Mucosa of descending colon (tissue), 3 donors: ENCODE data around the gene CCDC88C. TPM values are rescaled to one million over a fixed set of nuclear protein-coding genes. Genes with fewer than 3 reads are reported as not detected.

Experiments used
- ATAC-seq: fragments of 200-7000 bp; cut with Tn5 transposase; one replicate; pipeline ENCODE4 v1.9.1; 2020; ENCODE audit warnings: mild to moderate bottlenecking, moderate library complexity
- DNase-seq, 3 donors: peaks; one replicate each; pipeline ENCODE4 v3.0.0-alpha.2; 2020
- H3K36me3 ChIP-seq: fragments of 200-600 bp; one replicate; pipeline ENCODE4 v1.8.0; 2021; ENCODE audit warnings: low read depth, mild to moderate bottlenecking
- H3K4me1 ChIP-seq: fragments of 200-600 bp; one replicate; pipeline ENCODE4 v1.8.0; 2021; ENCODE audit warnings: low read depth, mild to moderate bottlenecking
- H3K4me3 ChIP-seq: fragments of 200-600 bp; one replicate; pipeline ENCODE4 v1.8.0; 2021; ENCODE audit warnings: mild to moderate bottlenecking
- H3K9me3 ChIP-seq: fragments of 200-600 bp; one replicate; pipeline ENCODE4 v1.8.0; 2021; ENCODE audit warnings: mild to moderate bottlenecking
- intact Hi-C, 2 donors: fragments of 100-400 bp; cut with DNase I in 1 of 2; cut with micrococcal nuclease in 1 of 2; formaldehyde crosslinking; loops; one replicate each; pipeline versions ENCODE4 v1.11.0 to v1.11.1; 2022; cut with DNase I, micrococcal nuclease
- total RNA-seq, 3 donors: library from RNA; stranded (reverse); fragmentation: NEBNext Ultra II Directional in 2 of 3; extraction: Animal tissue kit (Norgen Biotek cat#: 25700) in 2 of 3; gene quantifications; one replicate each; pipeline versions ENCODE4 v1.2.1 to v1.2.4, GENCODE V29; 2021 to 2023
- TF ChIP-seq, protein P1 (sequence below): fragments of 200-600 bp; IDR thresholded peaks from one replicate; pipeline ENCODE4 v1.8.0; 2022; ENCODE audit warnings: antibody characterized with exemption, mild to moderate bottlenecking
- donor health status: DM: no; HTN: no; CAD: no; lungs with moderate emphysema.
- donor health status: DM: no; HTN: no; CAD: no.
- donor health status: DM: no; HTN: yes; CAD: no.

CCDC88C gene
- total RNA-seq, 3 donors from 2014 or later = 30.1 to 62.1 (median 56.6) TPM

GRCh38 chr14:91308337-91308736, 109.3 kb downstream of the CCDC88C start:
- no peak for ATAC-seq
- H3K9me3 ChIP-seq = no peaks in the 10 kb centered on the region
- H3K4me3 ChIP-seq = no peak overlapping the region
- TF ChIP-seq, protein P1, sequence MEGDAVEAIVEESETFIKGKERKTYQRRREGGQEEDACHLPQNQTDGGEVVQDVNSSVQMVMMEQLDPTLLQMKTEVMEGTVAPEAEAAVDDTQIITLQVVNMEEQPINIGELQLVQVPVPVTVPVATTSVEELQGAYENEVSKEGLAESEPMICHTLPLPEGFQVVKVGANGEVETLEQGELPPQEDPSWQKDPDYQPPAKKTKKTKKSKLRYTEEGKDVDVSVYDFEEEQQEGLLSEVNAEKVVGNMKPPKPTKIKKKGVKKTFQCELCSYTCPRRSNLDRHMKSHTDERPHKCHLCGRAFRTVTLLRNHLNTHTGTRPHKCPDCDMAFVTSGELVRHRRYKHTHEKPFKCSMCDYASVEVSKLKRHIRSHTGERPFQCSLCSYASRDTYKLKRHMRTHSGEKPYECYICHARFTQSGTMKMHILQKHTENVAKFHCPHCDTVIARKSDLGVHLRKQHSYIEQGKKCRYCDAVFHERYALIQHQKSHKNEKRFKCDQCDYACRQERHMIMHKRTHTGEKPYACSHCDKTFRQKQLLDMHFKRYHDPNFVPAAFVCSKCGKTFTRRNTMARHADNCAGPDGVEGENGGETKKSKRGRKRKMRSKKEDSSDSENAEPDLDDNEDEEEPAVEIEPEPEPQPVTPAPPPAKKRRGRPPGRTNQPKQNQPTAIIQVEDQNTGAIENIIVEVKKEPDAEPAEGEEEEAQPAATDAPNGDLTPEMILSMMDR = no peak
- DNase-seq = no peak
- peaks cover 6% of the 10 kb centered on the region for H3K4me1 ChIP-seq
- intact Hi-C loops = no loop called here
- H3K36me3 ChIP-seq = no peaks in the 10 kb centered on the region

- no peak overlapping the region for H3K4me3 ChIP-seq
- peaks cover 6% of the 10 kb centered on the region for H3K4me1 ChIP-seq
- intact Hi-C loops = no loop called here
- H3K36me3 ChIP-seq = no peaks in the 10 kb centered on the region
- no peak for DNase-seq
- no peaks in the 10 kb centered on the region for H3K9me3 ChIP-seq
- TF ChIP-seq, protein P1 = no peak
- no peak for ATAC-seq
Measured at GRCh38 chr14:91307652-91308051, 110.0 kb downstream of the CCDC88C start.

DNA sequence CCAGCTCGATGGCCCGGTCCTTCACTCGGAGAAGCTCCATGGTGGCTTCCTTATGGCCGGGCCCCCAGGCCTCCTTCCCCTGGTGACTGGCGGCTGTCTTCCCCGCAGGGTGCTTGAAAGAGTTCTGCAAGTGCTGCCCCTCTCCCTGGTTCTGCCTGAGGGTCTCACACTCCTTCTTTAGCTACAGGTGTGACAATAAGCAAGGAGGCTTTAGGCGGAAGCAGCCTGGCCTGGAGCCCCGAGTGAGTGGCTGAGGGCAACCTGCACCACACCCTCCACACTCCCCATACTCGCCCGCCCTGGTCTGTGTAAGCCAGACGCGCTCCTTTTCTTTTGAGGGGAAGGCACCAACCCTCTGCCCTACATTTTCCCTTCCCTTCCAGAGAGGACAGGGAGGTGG, 110.6 kb downstream of the CCDC88C start:
- DNase-seq = no peak
- peaks cover 6% of the 10 kb centered on the region for H3K4me1 ChIP-seq
- intact Hi-C loops = no loop called here
- H3K9me3 ChIP-seq = no peaks in the 10 kb centered on the region
- TF ChIP-seq, protein P1 = no peak
- no peak for ATAC-seq
- H3K4me3 ChIP-seq = no peak overlapping the region
- no peaks in the 10 kb centered on the region for H3K36me3 ChIP-seq

DNA sequence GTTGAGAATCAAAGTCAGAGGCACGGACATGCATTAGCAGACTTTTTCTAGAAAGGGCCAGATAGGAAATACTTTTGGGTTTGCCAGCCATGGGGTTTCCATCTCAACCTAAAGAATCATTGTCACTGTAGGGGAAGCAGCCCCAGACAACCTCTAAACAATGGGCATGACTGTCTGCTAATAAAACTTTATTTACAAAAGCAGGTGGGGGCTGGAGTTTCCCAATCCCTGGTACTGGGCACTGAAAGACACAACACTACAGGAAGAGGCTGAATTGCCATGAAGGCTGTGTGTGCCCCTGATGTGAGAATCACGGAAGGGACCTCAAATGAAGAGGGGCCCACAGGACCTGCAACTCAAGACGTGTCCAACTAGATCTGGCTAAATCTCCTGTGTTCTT, 111.1 kb downstream of the CCDC88C start:
- intact Hi-C loops = no loop called here
- TF ChIP-seq, protein P1 = no peak
- Histone ChIP-seq H3K4me3 (no peak overlapping the region), H3K36me3 (no peaks in the 10 kb centered on the region), H3K4me1 (peaks cover 6% of the 10 kb centered on the region), H3K9me3 (no peaks in the 10 kb centered on the region)
- DNase-seq = no peak
- no peak for ATAC-seq

DNA sequence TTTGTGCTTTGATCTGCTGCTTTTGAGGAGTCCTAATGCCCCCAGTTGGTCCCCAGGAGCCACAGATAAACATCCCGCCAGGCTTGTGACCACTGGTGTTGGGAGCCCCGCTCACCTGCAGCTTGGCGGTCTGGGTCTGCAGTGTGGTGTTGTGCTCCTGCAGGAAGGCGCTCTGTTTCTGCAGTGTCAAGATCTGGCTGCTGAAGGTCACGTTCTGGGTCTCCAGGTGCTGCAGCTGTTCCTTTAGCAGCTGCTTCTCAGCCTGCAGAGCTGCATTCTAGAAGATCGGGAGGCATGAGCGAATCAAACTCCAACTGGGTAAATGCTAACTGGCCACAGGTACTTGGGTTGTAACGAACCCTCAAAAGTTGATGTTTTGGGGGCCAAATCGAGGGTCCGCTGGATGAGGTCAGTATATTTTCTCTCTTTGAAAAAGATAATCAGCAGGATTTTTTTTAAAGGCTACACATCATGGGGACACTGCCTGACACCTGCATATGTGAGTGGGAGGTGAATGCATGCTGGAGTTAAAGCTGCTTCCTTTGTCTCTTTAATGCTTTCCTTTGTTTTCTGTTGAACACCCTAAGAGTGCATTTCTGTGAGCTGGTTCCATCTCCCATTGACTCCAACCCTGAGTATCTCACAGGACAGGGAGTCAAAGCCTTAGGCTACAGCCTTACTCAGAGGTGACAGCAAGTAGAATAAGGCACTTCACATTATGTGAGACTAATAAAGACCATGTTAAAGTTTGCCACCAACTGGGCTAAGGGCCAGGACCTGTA, 111.8 kb downstream of the CCDC88C start:
- no peak overlapping the region for H3K4me3 ChIP-seq
- peaks cover 2% of the 10 kb centered on the region for H3K4me1 ChIP-seq
- ATAC-seq (no peak), DNase-seq (no peak)
- intact Hi-C loops = no loop called here
- TF ChIP-seq, protein P1 = no peak
- no peaks in the 10 kb centered on the region for H3K36me3 ChIP-seq
- no peaks in the 10 kb centered on the region for H3K9me3 ChIP-seq

DNA sequence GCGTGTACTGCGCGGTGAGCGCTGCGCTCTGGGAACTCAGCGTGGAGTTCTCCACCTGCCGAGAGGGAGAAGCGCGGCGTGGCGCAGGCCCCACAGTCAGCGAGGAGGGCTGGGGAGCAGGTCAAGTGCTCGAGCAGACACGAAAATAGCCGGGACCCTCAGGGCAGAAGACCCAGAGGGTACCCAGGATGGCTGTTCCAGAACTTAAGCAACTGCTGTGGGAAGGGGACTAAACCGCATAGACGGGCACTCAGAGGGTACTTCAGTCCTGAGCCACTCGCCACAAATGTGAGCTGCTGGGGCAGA, 113.7 kb downstream of the CCDC88C start:
- DNase-seq (no peak), ATAC-seq (peak; percentile 11)
- intact Hi-C loops = no loop called here
- TF ChIP-seq, protein P1 = no peak
- H3K9me3 ChIP-seq = no peaks in the 10 kb centered on the region
- H3K4me1 ChIP-seq = no peaks in the 10 kb centered on the region
- peaks cover 3% of the 10 kb centered on the region for H3K36me3 ChIP-seq
- H3K4me3 ChIP-seq = no peak overlapping the region
